HL-60 (cell line): Measurements from ENCODE around the gene PIGP.

ENCODE experiments used
- DNase-seq, 2 experiments: peaks; one replicate each; pipeline ENCODE4 v3.0.0-alpha.2; 2010 to 2020; ENCODE audit warnings: low read depth in 1 of 2, low spot score in 1 of 2
- H3K27ac ChIP-seq: fragments of 250-450 bp; sonication (Bioruptor Pico); replicated peaks from 2 replicates; pipeline ENCODE4 v1.5.1; 2020; ENCODE audit warnings: mild to moderate bottlenecking, moderate library complexity
- H3K27me3 ChIP-seq: fragments of 250-450 bp; sonication (Bioruptor Pico); 2 replicates; pipeline ENCODE4 v1.5.1; 2021; ENCODE audit warnings: mild to moderate bottlenecking, moderate library complexity; ENCODE audit not compliant: insufficient read depth, poor library complexity, severe bottlenecking
- H3K4me3 ChIP-seq: replicated peaks from 2 replicates; pipeline ENCODE4 v1.5.1; 2011; ENCODE audit warnings: mild to moderate bottlenecking, control low read depth, low read length; ENCODE audit not compliant: insufficient read depth
- CTCF ChIP-seq: IDR thresholded peaks from one replicate; pipeline ENCODE4 v1.5.1; 2011; ENCODE audit warnings: low read length, control low read depth, inconsistent platforms; ENCODE audit not compliant: insufficient read depth
- GABPA ChIP-seq: IDR thresholded peaks from 2 replicates; pipeline ENCODE4 v1.6.1; 2012; ENCODE audit warnings: low read depth
- POLR2AphosphoS5 ChIP-seq: IDR thresholded peaks from 2 replicates; pipeline ENCODE4 v1.6.1; 2012; ENCODE audit warnings: low read depth
- SPI1 ChIP-seq: IDR thresholded peaks from 2 replicates; pipeline ENCODE4 v1.6.1; 2012; ENCODE audit warnings: low read depth, mild to moderate bottlenecking, borderline replicate concordance
- TF ChIP-seq, protein P1 (sequence below): IDR thresholded peaks from 2 replicates; pipeline ENCODE4 v1.6.1; 2012; ENCODE audit warnings: low read depth; ENCODE audit not compliant: insufficient replicate concordance

The PIGP gene

GRCh38 chr21:37065561-37066177, 7.2 kb downstream of the PIGP start:
- Histone ChIP-seq H3K4me3 (no peak overlapping the region), H3K27me3 (no peaks in the 10 kb centered on the region), H3K27ac (no peak overlapping the region)
- TF ChIP-seq GABPA (no peak), POLR2AphosphoS5 (no peak), SPI1 (no peak), CTCF (no peak)
- TF ChIP-seq, protein P1, sequence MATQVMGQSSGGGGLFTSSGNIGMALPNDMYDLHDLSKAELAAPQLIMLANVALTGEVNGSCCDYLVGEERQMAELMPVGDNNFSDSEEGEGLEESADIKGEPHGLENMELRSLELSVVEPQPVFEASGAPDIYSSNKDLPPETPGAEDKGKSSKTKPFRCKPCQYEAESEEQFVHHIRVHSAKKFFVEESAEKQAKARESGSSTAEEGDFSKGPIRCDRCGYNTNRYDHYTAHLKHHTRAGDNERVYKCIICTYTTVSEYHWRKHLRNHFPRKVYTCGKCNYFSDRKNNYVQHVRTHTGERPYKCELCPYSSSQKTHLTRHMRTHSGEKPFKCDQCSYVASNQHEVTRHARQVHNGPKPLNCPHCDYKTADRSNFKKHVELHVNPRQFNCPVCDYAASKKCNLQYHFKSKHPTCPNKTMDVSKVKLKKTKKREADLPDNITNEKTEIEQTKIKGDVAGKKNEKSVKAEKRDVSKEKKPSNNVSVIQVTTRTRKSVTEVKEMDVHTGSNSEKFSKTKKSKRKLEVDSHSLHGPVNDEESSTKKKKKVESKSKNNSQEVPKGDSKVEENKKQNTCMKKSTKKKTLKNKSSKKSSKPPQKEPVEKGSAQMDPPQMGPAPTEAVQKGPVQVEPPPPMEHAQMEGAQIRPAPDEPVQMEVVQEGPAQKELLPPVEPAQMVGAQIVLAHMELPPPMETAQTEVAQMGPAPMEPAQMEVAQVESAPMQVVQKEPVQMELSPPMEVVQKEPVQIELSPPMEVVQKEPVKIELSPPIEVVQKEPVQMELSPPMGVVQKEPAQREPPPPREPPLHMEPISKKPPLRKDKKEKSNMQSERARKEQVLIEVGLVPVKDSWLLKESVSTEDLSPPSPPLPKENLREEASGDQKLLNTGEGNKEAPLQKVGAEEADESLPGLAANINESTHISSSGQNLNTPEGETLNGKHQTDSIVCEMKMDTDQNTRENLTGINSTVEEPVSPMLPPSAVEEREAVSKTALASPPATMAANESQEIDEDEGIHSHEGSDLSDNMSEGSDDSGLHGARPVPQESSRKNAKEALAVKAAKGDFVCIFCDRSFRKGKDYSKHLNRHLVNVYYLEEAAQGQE, result no peak
- DNase-seq, result no peak

- Histone ChIP-seq H3K27me3 (no peaks in the 10 kb centered on the region), H3K4me3 (no peak overlapping the region), H3K27ac (no peak overlapping the region)
- TF ChIP-seq, protein P1, result no peak
- TF ChIP-seq SPI1 (no peak), CTCF (no peak), POLR2AphosphoS5 (no peak), GABPA (no peak)
- DNase-seq, result no peak
Observed at GRCh38 chr21:37064841-37065240, 8.0 kb downstream of the PIGP start.

DNA sequence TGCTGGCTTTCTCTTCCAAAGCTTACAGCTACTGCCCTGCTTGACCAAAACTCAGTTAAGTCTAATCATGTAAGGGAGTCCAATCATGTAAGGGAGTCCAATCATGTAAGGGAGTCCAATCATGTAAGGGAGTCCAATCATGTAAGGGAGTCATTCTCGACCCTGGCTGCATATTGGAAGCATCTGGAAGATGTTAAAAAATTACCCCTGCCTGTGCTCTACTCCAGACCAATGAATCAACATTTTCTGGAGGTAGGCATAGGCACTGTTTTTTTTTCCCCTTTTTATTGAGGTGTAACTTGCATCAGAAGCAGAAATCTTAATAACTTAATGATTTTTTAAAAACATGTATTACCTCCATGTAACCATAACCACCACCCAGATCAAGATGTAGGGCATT, 9.4 kb downstream of the PIGP start:
- Histone ChIP-seq H3K27ac (no peak overlapping the region), H3K27me3 (no peaks in the 10 kb centered on the region), H3K4me3 (no peak overlapping the region)
- DNase-seq, result no peak
- TF ChIP-seq CTCF (no peak), GABPA (no peak), SPI1 (no peak), POLR2AphosphoS5 (no peak)
- TF ChIP-seq, protein P1, result no peak
